Measurements from ENCODE around the gene MYCN. TPM values are rescaled to one million over a fixed set of nuclear protein-coding genes. Genes with fewer than 3 reads are reported as not detected.
"Not testable (repeated sequence)": the region's sequence is repeated elsewhere in the genome, so short reads cannot be mapped to it uniquely, and the experiment has no call there.

The MYCN gene
- total and polyA plus RNA-seq, 2 experiments from 2014 or later, result 8.9 to 16.7 TPM

DNA sequence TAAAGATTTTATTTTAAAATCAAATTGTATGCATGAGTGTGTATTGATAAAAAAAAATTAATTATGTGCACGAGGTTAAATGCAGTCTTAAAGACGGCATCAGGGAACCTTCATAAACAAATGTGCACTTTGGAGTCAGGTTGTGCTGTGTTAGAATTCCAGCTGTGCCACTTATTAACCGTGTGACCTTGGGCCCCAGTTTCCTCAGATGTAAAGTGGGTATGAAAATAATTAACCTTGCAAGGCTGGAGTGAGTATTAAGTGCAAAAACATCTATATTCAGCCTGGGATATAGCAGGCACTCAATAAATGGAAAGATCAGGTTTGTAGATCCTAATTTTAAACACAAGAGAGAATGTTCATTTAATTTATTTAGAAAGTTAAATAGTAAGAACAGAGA is 14.5 kb upstream of the MYCN start:
- H3K27ac ChIP-seq, result no peak overlapping the region
- no peaks in the 10 kb centered on the region for H3K79me2 ChIP-seq
- H3K4me3 ChIP-seq, result no peak overlapping the region
- no peaks in the 10 kb centered on the region for H3K4me1 ChIP-seq (ENCODE audit: insufficient read depth)
- 47% methylated on average over 3 of the region's 3 CpGs for WGBS (ENCODE audit: low lambda C conversion rate, missing lambda C conversion rate)
- H3K27me3 ChIP-seq, result no peaks in the 10 kb centered on the region
- no peak overlapping the region for H2AFZ ChIP-seq
- H3K9me3 ChIP-seq (ENCODE audit: low read depth), result no peaks in the 10 kb centered on the region
- H3K36me3 ChIP-seq (replicated peaks; ENCODE audit: insufficient read depth, low read depth), result no peaks in the 10 kb centered on the region
- H3K4me2 ChIP-seq, result no peak overlapping the region
- DNase-seq (ENCODE audit: low spot score), result no peak
- no peaks in the 10 kb centered on the region for H4K20me1 ChIP-seq (ENCODE audit: insufficient read depth, poor library complexity, severe bottlenecking)
- TF ChIP-seq EZH2phosphoT487 (IDR thresholded peaks at IDR 0.05; ENCODE audit: low read depth, severe bottlenecking, unreplicated experiment) (no peak), EZH2 (IDR thresholded peaks at IDR 0.05; ENCODE audit: borderline replicate concordance) (no peak), CTCF (IDR thresholded peaks at IDR 0.05; ENCODE audit: poor library complexity) (no peak)
- H3K9me2 ChIP-seq (replicated peaks; ENCODE audit: insufficient read depth), result no peaks in the 10 kb centered on the region

GRCh38 chr2:15926252-15926651 is 14.1 kb upstream of the MYCN start:
- no peaks in the 10 kb centered on the region for H3K36me3 ChIP-seq (replicated peaks; ENCODE audit: insufficient read depth, low read depth)
- H3K4me3 ChIP-seq, result no peak overlapping the region
- no peak for TF ChIP-seq CTCF (IDR thresholded peaks at IDR 0.05; ENCODE audit: poor library complexity)
- no peak overlapping the region for H2AFZ ChIP-seq
- H3K27me3 ChIP-seq, result no peaks in the 10 kb centered on the region
- H3K27ac ChIP-seq, result no peak overlapping the region
- H3K79me2 ChIP-seq, result no peaks in the 10 kb centered on the region
- H3K9me2 ChIP-seq (replicated peaks; ENCODE audit: insufficient read depth), result no peaks in the 10 kb centered on the region
- no peak overlapping the region for H3K4me2 ChIP-seq
- 96% methylated on average over 7 of the region's 7 CpGs for WGBS (ENCODE audit: low lambda C conversion rate, missing lambda C conversion rate)
- H3K9me3 ChIP-seq (ENCODE audit: low read depth), result no peaks in the 10 kb centered on the region
- no peak for DNase-seq (ENCODE audit: low spot score)
- H4K20me1 ChIP-seq (ENCODE audit: insufficient read depth, poor library complexity, severe bottlenecking), result no peaks in the 10 kb centered on the region
- no peaks in the 10 kb centered on the region for H3K4me1 ChIP-seq (ENCODE audit: insufficient read depth)

- Histone ChIP-seq H3K27me3 (no peaks in the 10 kb centered on the region), H3K4me1 (ENCODE audit: insufficient read depth) (no peaks in the 10 kb centered on the region), H3K79me2 (no peaks in the 10 kb centered on the region), H3K9me3 (ENCODE audit: low read depth) (no peaks in the 10 kb centered on the region), H3K9me2 (replicated peaks; ENCODE audit: insufficient read depth) (no peaks in the 10 kb centered on the region), H2AFZ (no peak overlapping the region), H4K20me1 (ENCODE audit: insufficient read depth, poor library complexity, severe bottlenecking) (no peaks in the 10 kb centered on the region), H3K4me3 (no peak overlapping the region), H3K36me3 (replicated peaks; ENCODE audit: insufficient read depth, low read depth) (no peaks in the 10 kb centered on the region), H3K27ac (no peak overlapping the region), H3K4me2 (no peak overlapping the region)
- no peak for DNase-seq (ENCODE audit: low spot score)
- TF ChIP-seq EZH2 (IDR thresholded peaks at IDR 0.05; ENCODE audit: borderline replicate concordance), result no peak
- TF ChIP-seq EZH2phosphoT487 (IDR thresholded peaks at IDR 0.05; ENCODE audit: low read depth, severe bottlenecking, unreplicated experiment), result no peak
- TF ChIP-seq CTCF (IDR thresholded peaks at IDR 0.05; ENCODE audit: poor library complexity), result no peak
- 77% methylated on average over 11 of the region's 11 CpGs for WGBS (ENCODE audit: low lambda C conversion rate, missing lambda C conversion rate)
These were observed 12.7 kb upstream of the MYCN start for GRCh38 chr2:15927551-15928218.

- H4K20me1 ChIP-seq (ENCODE audit: insufficient read depth, poor library complexity, severe bottlenecking); H3K27me3 ChIP-seq; H3K4me2 ChIP-seq; H3K4me1 ChIP-seq (ENCODE audit: insufficient read depth); H3K4me3 ChIP-seq; H3K27ac ChIP-seq; H3K36me3 ChIP-seq (replicated peaks; ENCODE audit: insufficient read depth, low read depth); H3K9me2 ChIP-seq (replicated peaks; ENCODE audit: insufficient read depth); H3K9me3 ChIP-seq (ENCODE audit: low read depth); DNase-seq (ENCODE audit: low spot score); H3K79me2 ChIP-seq; H2AFZ ChIP-seq: not testable (repeated sequence)
- WGBS (ENCODE audit: low lambda C conversion rate, missing lambda C conversion rate), result 92% methylated on average over 3 of the region's 3 CpGs
These were observed 11.3 kb upstream of the MYCN start for GRCh38 chr2:15929008-15929407.
